PC-9 (cell line): Measurements from ENCODE around the gene EDNRB.

Source experiments
- CTCF ChIP-seq: fragments of 200-600 bp; sonication (generic); conservative IDR thresholded peaks from 2 replicates; pipeline ENCODE4 v1.6.1; 2017; ENCODE audit warnings: mixed run types, antibody characterized with exemption, mild to moderate bottlenecking, moderate library complexity
- EZH2 ChIP-seq: fragments of 200-600 bp; sonication (generic); IDR thresholded peaks from 2 replicates; pipeline ENCODE4 v1.8.0; 2017; ENCODE audit warnings: antibody characterized with exemption, low read depth

- no peak for TF ChIP-seq CTCF
- no peak for TF ChIP-seq EZH2
Observed at GRCh38 chr13:77859450-77859849, 59.2 kb downstream of the EDNRB start.
